ENCODE measurements around the gene HSPA12B.

DNA sequence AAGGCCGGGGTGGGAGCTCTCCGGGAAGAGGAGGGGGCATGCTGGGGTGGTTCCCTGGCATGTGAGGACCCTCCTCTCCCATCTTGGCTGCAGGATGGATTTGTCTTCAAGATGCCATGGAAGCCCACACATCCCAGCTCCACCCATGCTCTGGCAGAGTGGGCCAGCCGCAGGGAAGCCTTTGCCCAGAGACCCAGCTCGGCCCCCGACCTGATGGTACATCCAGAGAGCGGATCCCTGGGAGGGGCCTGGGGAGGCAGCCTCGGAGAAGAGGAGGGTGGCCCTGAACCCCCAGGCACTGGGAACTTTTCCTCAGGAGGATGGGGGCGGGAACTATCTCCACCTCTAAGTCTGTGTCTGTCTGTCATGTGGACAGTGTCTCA lies 68.4 kb downstream of the HSPA12B start:
- TF ChIP-seq, protein P1, sequence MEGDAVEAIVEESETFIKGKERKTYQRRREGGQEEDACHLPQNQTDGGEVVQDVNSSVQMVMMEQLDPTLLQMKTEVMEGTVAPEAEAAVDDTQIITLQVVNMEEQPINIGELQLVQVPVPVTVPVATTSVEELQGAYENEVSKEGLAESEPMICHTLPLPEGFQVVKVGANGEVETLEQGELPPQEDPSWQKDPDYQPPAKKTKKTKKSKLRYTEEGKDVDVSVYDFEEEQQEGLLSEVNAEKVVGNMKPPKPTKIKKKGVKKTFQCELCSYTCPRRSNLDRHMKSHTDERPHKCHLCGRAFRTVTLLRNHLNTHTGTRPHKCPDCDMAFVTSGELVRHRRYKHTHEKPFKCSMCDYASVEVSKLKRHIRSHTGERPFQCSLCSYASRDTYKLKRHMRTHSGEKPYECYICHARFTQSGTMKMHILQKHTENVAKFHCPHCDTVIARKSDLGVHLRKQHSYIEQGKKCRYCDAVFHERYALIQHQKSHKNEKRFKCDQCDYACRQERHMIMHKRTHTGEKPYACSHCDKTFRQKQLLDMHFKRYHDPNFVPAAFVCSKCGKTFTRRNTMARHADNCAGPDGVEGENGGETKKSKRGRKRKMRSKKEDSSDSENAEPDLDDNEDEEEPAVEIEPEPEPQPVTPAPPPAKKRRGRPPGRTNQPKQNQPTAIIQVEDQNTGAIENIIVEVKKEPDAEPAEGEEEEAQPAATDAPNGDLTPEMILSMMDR (IDR thresholded peaks at IDR 0.05; ENCODE audit: low read depth, low read length), result no peak
- no peak for TF ChIP-seq POLR2A (IDR thresholded peaks at IDR 0.05; ENCODE audit: extremely low read depth, insufficient read length)
- TF ChIP-seq, protein P2, sequence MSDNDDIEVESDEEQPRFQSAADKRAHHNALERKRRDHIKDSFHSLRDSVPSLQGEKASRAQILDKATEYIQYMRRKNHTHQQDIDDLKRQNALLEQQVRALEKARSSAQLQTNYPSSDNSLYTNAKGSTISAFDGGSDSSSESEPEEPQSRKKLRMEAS (IDR thresholded peaks at IDR 0.05; ENCODE audit: low read depth, low read length), result no peak

Data from NB4 (cell line).